ENCODE results near the gene PCDHA10. TPM values are rescaled to one million over a fixed set of nuclear protein-coding genes. Genes with fewer than 3 reads are reported as not detected.

The PCDHA10 gene
- total and polyA plus RNA-seq, 2 experiments from 2014 or later = 10.2 to 14.4 TPM

DNA sequence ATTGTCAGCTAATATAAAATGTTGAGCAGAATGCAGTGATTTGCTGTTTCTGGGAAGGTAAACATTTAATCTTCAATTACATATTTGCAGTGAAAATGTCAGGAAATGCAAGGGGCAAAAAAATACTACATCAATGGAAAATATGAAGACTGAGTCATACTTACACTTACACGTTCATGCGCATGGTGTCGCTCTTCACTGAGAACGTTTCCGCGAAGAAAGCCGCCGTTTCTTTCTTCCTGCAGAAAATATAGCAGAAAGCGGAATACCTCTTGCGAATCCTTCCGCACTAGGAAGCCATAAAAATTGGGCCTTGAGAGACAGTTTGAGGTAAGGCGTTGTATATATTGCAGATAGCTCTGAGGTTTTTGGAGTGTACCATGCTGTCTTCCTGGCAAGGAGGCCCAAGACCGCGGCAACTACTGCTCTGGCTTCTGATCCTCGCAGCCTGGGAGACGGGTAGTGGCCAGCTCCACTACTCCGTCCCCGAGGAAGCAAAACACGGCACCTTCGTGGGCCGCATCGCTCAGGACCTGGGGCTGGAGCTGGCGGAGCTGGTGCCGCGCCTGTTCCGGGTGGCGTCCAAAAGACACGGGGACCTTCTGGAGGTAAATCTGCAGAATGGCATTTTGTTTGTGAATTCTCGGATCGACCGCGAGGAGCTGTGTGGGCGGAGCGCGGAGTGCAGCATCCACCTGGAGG is 26.3 kb downstream of the PCDHA10 start, which contains the start of gene PCDHA13:
TSS of gene PCDHA13 (plus strand) at position 236 of the 702 bp plus-strand sequence. CDS start at position 381, 145 bp downstream.
- Histone ChIP-seq H3K4me1 (ENCODE audit: low read depth) (no peaks in the 10 kb centered on the region), H3K27ac (no peak within 1 kb of the TSS), H3K36me3 (no peaks in the 10 kb centered on the region), H3K27me3 (no peaks in the 10 kb centered on the region), H3K9me3 (ENCODE audit: low read depth) (no peaks in the 10 kb centered on the region), H3K4me3 (no peak within 1 kb of the TSS)
- TF ChIP-seq, protein P1, sequence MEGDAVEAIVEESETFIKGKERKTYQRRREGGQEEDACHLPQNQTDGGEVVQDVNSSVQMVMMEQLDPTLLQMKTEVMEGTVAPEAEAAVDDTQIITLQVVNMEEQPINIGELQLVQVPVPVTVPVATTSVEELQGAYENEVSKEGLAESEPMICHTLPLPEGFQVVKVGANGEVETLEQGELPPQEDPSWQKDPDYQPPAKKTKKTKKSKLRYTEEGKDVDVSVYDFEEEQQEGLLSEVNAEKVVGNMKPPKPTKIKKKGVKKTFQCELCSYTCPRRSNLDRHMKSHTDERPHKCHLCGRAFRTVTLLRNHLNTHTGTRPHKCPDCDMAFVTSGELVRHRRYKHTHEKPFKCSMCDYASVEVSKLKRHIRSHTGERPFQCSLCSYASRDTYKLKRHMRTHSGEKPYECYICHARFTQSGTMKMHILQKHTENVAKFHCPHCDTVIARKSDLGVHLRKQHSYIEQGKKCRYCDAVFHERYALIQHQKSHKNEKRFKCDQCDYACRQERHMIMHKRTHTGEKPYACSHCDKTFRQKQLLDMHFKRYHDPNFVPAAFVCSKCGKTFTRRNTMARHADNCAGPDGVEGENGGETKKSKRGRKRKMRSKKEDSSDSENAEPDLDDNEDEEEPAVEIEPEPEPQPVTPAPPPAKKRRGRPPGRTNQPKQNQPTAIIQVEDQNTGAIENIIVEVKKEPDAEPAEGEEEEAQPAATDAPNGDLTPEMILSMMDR (IDR thresholded peaks at IDR 0.05; ENCODE audit: low read depth, low read length) = no peak
- DNase-seq (ENCODE audit: low read depth in 1 of 2, low spot score in 1 of 2) = peak in 1 of 2 donors; percentile 5

DNA sequence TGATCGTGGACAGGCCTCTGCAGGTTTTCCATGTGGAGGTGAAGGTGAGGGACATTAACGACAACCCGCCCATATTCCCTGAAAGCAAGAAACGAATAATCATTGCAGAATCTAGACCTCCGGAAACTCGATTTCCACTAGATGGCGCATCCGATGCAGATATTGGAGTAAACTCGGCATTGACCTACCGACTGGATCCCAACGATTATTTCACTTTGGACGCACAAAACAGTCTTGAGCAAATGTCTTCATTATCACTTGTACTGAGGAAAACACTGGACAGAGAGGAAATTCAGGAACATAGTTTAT is 26.8 kb downstream of the PCDHA10 start:
- peak in 1 of 2 donors; percentile 10 for DNase-seq (ENCODE audit: low read depth in 1 of 2, low spot score in 1 of 2)
- no peak overlapping the region for H3K4me3 ChIP-seq
- no peaks in the 10 kb centered on the region for H3K4me1 ChIP-seq (ENCODE audit: low read depth)
- no peaks in the 10 kb centered on the region for H3K9me3 ChIP-seq (ENCODE audit: low read depth)
- no peaks in the 10 kb centered on the region for H3K27me3 ChIP-seq
- TF ChIP-seq, protein P1 (IDR thresholded peaks at IDR 0.05; ENCODE audit: low read depth, low read length) = no peak
- no peak overlapping the region for H3K27ac ChIP-seq
- H3K36me3 ChIP-seq = no peaks in the 10 kb centered on the region

DNA sequence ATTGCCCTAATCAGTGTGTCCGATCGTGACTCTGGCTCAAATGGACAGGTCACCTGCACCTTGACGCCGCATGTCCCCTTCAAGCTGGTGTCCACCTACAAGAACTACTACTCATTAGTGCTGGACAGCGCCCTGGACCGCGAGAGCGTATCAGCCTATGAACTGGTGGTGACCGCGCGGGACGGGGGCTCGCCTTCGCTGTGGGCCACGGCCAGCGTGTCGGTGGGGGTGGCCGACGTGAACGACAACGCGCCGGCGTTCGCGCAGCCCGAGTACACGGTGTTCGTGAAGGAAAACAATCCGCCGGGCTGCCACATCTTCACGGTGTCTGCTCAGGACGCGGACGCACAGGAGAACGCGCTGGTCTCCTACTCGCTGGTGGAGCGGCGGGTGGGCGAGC is 27.7 kb downstream of the PCDHA10 start:
- H3K27ac ChIP-seq = no peak overlapping the region
- DNase-seq (ENCODE audit: low read depth in 1 of 2, low spot score in 1 of 2) = no peak
- no peaks in the 10 kb centered on the region for H3K36me3 ChIP-seq
- no peaks in the 10 kb centered on the region for H3K4me1 ChIP-seq (ENCODE audit: low read depth)
- H3K4me3 ChIP-seq = no peak overlapping the region
- no peaks in the 10 kb centered on the region for H3K27me3 ChIP-seq
- H3K9me3 ChIP-seq (ENCODE audit: low read depth) = no peaks in the 10 kb centered on the region
- TF ChIP-seq, protein P1 (IDR thresholded peaks at IDR 0.05; ENCODE audit: low read depth, low read length) = no peak

DNA sequence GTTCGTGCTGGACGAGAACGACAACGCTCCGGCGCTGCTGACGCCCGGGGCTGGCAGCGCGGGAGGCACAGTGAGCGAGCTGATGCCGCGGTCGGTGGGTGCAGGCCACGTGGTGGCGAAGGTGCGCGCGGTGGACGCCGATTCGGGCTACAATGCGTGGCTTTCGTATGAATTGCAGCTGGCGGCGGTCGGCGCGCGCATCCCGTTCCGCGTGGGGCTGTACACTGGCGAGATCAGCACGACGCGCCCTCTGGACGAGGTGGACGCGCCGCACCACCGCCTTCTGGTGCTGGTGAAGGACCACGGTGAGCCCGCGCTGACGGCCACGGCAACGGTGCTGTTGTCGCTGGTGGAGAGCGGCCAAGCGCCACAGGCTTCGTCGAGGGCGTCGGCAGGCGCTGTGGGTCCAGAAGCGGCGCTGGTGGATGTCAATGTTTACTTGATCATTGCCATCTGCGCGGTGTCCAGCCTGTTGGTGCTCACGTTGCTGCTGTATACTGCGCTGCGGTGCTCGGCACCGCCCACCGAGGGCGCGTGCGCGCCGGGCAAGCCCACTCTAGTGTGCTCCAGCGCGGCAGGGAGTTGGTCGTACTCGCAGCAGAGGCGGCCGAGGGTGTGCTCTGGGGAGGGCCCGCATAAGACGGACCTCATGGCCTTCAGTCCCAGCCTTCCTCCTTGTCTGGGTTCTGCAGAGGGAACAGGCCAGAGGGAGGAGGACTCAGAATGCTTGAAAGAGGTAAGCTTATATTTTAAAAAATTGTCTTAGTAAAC is 28.4 kb downstream of the PCDHA10 start:
- Histone ChIP-seq H3K27ac (no peak overlapping the region), H3K9me3 (ENCODE audit: low read depth) (no peaks in the 10 kb centered on the region), H3K27me3 (no peaks in the 10 kb centered on the region), H3K4me3 (no peak overlapping the region), H3K4me1 (ENCODE audit: low read depth) (no peaks in the 10 kb centered on the region), H3K36me3 (no peaks in the 10 kb centered on the region)
- TF ChIP-seq, protein P1 (IDR thresholded peaks at IDR 0.05; ENCODE audit: low read depth, low read length) = no peak
- DNase-seq (ENCODE audit: low read depth in 1 of 2, low spot score in 1 of 2) = no peak

DNA sequence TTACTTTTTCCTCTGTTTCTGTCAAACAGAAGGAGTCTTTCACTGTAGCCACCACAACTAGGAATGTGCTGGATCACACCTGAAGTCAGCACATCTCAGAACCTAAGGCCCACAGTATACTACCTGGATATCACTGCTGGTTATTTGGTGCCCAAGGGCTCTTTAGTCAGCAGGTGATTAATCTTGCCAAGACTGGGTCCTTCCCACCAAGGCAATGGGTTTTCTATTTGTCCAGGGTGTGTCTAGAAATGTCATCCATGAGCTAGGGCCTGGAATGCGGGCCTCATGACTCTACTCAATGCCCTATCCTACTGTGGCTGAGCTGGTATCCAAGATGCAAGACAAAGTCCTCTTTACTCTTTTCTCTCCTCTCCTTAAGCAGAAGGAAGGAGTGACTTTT is 60.6 kb downstream of the PCDHA10 start:
- TF ChIP-seq, protein P1 (IDR thresholded peaks at IDR 0.05; ENCODE audit: low read depth, low read length) = no peak
- no peak overlapping the region for H3K27ac ChIP-seq
- no peaks in the 10 kb centered on the region for H3K9me3 ChIP-seq (ENCODE audit: low read depth)
- H3K4me1 ChIP-seq (ENCODE audit: low read depth) = no peaks in the 10 kb centered on the region
- no peak overlapping the region for H3K4me3 ChIP-seq
- no peaks in the 10 kb centered on the region for H3K27me3 ChIP-seq
- no peak for DNase-seq (ENCODE audit: low read depth in 1 of 2, low spot score in 1 of 2)
- H3K36me3 ChIP-seq = no peaks in the 10 kb centered on the region

Other genes with a start within 250 kb of the PCDHA10 start
- gene CD14, start 222.7 kb upstream of the PCDHA10 start, total RNA-seq = 1.4 TPM in 1 of 2 replicates, not detected in the other
- 0.10 TPM in 1 of 2 replicates, not detected in the other for gene CD14, start 222.7 kb upstream of the PCDHA10 start, polyA plus RNA-seq
- 77.1 and 234 TPM in 2 replicates for gene TMCO6, start 216.4 kb upstream of the PCDHA10 start, total RNA-seq
- 14.2 and 17.2 TPM in 2 replicates for gene TMCO6, start 216.4 kb upstream of the PCDHA10 start, polyA plus RNA-seq
- 65.5 and 113 TPM in 2 replicates for gene NDUFA2, start 208.3 kb upstream of the PCDHA10 start, total RNA-seq
- 243 and 273 TPM in 2 replicates for gene NDUFA2, start 208.3 kb upstream of the PCDHA10 start, polyA plus RNA-seq
- 80.4 and 104 TPM in 2 replicates for gene IK, start 208.1 kb upstream of the PCDHA10 start, total RNA-seq
- gene IK, start 208.1 kb upstream of the PCDHA10 start, polyA plus RNA-seq = 119 and 125 TPM in 2 replicates
- 17.2 and 23.8 TPM in 2 replicates for gene WDR55, start 191.0 kb upstream of the PCDHA10 start, total RNA-seq
- 17.7 and 21.1 TPM in 2 replicates for gene WDR55, start 191.0 kb upstream of the PCDHA10 start, polyA plus RNA-seq
- 1.0 and 2.1 TPM in 2 replicates for gene DND1, start 182.3 kb upstream of the PCDHA10 start, total RNA-seq
- gene DND1, start 182.3 kb upstream of the PCDHA10 start, polyA plus RNA-seq = 0.86 and 0.94 TPM in 2 replicates
- 43.0 and 50.1 TPM in 2 replicates for gene HARS1, start 164.5 kb upstream of the PCDHA10 start, total RNA-seq
- gene HARS1, start 164.5 kb upstream of the PCDHA10 start, polyA plus RNA-seq = 72.9 and 94.1 TPM in 2 replicates
- gene HARS2, start 164.4 kb upstream of the PCDHA10 start, total RNA-seq = 27.8 and 30.9 TPM in 2 replicates
- 33.6 and 39.9 TPM in 2 replicates for gene HARS2, start 164.4 kb upstream of the PCDHA10 start, polyA plus RNA-seq
- 30.2 and 47.0 TPM in 2 replicates for gene ZMAT2, start 155.4 kb upstream of the PCDHA10 start, total RNA-seq
- gene ZMAT2, start 155.4 kb upstream of the PCDHA10 start, polyA plus RNA-seq = 42.1 and 49.0 TPM in 2 replicates
- gene PCDHA1, start 69.8 kb upstream of the PCDHA10 start, total RNA-seq = 0.25 TPM in 1 of 2 replicates, not detected in the other
- 0.29 and 0.69 TPM in 2 replicates for gene PCDHA1, start 69.8 kb upstream of the PCDHA10 start, polyA plus RNA-seq
- 4.5 and 5.1 TPM in 2 replicates for gene PCDHA2, start 61.0 kb upstream of the PCDHA10 start, total RNA-seq
- 2.7 and 5.3 TPM in 2 replicates for gene PCDHA2, start 61.0 kb upstream of the PCDHA10 start, polyA plus RNA-seq
- gene PCDHA3, start 54.8 kb upstream of the PCDHA10 start, total RNA-seq = 1.1 and 2.3 TPM in 2 replicates
- gene PCDHA3, start 54.8 kb upstream of the PCDHA10 start, polyA plus RNA-seq = 1.8 and 2.9 TPM in 2 replicates
- gene PCDHA4, start 48.8 kb upstream of the PCDHA10 start, total RNA-seq = 14.2 and 14.3 TPM in 2 replicates
- 6.1 and 9.1 TPM in 2 replicates for gene PCDHA4, start 48.8 kb upstream of the PCDHA10 start, polyA plus RNA-seq
- gene PCDHA5, start 34.3 kb upstream of the PCDHA10 start, total RNA-seq = 1.5 and 1.8 TPM in 2 replicates
- 0.09 and 0.53 TPM in 2 replicates for gene PCDHA5, start 34.3 kb upstream of the PCDHA10 start, polyA plus RNA-seq
- 2.6 and 16.9 TPM in 2 replicates for gene PCDHA6, start 27.9 kb upstream of the PCDHA10 start, total RNA-seq
- gene PCDHA6, start 27.9 kb upstream of the PCDHA10 start, polyA plus RNA-seq = 1.3 and 7.7 TPM in 2 replicates
- 1.2 and 2.7 TPM in 2 replicates for gene PCDHA7, start 21.6 kb upstream of the PCDHA10 start, total RNA-seq
- 0.37 TPM in 1 of 2 replicates, not detected in the other for gene PCDHA7, start 21.6 kb upstream of the PCDHA10 start, polyA plus RNA-seq
- gene PCDHA8, start 14.7 kb upstream of the PCDHA10 start, total RNA-seq = 1.1 and 1.8 TPM in 2 replicates
- 0.44 and 1.2 TPM in 2 replicates for gene PCDHA8, start 14.7 kb upstream of the PCDHA10 start, polyA plus RNA-seq
- 1.6 and 2.2 TPM in 2 replicates for gene PCDHA9, start 7.5 kb upstream of the PCDHA10 start, total RNA-seq
- gene PCDHA9, start 7.5 kb upstream of the PCDHA10 start, polyA plus RNA-seq = 0.70 and 0.72 TPM in 2 replicates
- gene PCDHA11, start 13.1 kb downstream of the PCDHA10 start, total RNA-seq = 9.9 and 10.8 TPM in 2 replicates
- gene PCDHA11, start 13.1 kb downstream of the PCDHA10 start, polyA plus RNA-seq = 6.1 and 7.5 TPM in 2 replicates
- gene PCDHA12, start 19.4 kb downstream of the PCDHA10 start, total RNA-seq = 9.5 and 10.5 TPM in 2 replicates
- gene PCDHA12, start 19.4 kb downstream of the PCDHA10 start, polyA plus RNA-seq = 0.71 and 1.7 TPM in 2 replicates
- gene PCDHA13, start 26.2 kb downstream of the PCDHA10 start, total RNA-seq = 2.1 and 2.3 TPM in 2 replicates
- 0.27 and 0.34 TPM in 2 replicates for gene PCDHA13, start 26.2 kb downstream of the PCDHA10 start, polyA plus RNA-seq
- 16.7 and 20.8 TPM in 2 replicates for gene PCDHAC1, start 70.4 kb downstream of the PCDHA10 start, total RNA-seq
- 3.4 and 5.1 TPM in 2 replicates for gene PCDHAC1, start 70.4 kb downstream of the PCDHA10 start, polyA plus RNA-seq
- 42.2 and 47.8 TPM in 2 replicates for gene PCDHAC2, start 110.6 kb downstream of the PCDHA10 start, total RNA-seq
- 18.5 and 18.9 TPM in 2 replicates for gene PCDHAC2, start 110.6 kb downstream of the PCDHA10 start, polyA plus RNA-seq
- 0.03 and 0.07 TPM in 2 replicates for gene PCDHB1, start 195.5 kb downstream of the PCDHA10 start, total RNA-seq
- not detected in 2 replicates for gene PCDHB1, start 195.5 kb downstream of the PCDHA10 start, polyA plus RNA-seq
- gene PCDHB2, start 238.7 kb downstream of the PCDHA10 start, total RNA-seq = 43.9 and 51.5 TPM in 2 replicates
- gene PCDHB2, start 238.7 kb downstream of the PCDHA10 start, polyA plus RNA-seq = 25.0 and 31.2 TPM in 2 replicates
- 5.6 and 8.9 TPM in 2 replicates for gene PCDHB3, start 244.6 kb downstream of the PCDHA10 start, total RNA-seq
- 0.34 and 1.2 TPM in 2 replicates for gene PCDHB3, start 244.6 kb downstream of the PCDHA10 start, polyA plus RNA-seq